Nephron progenitor cell (in vitro differentiated cells): Measurements from ENCODE around the gene LHX1.

Experiments used
- DNase-seq: peaks from one replicate; pipeline ENCODE4 v3.0.0; 2021
- H3K27ac Mint-ChIP-seq: 2 replicates; pipeline ENCODE4 v1.8.0; 2021; ENCODE audit warnings: mild to moderate bottlenecking, moderate library complexity, mixed read lengths
- H3K27me3 Mint-ChIP-seq: 2 replicates; pipeline ENCODE4 v1.8.0; 2021; ENCODE audit warnings: mild to moderate bottlenecking, low read depth, mixed read lengths; ENCODE audit not compliant: poor library complexity
- H3K36me3 Mint-ChIP-seq: 2 replicates; pipeline ENCODE4 v1.8.0; 2021; ENCODE audit warnings: low read depth, mixed read lengths
- H3K4me1 Mint-ChIP-seq: 2 replicates; pipeline ENCODE4 v1.8.0; 2021; ENCODE audit warnings: mixed read lengths
- H3K4me3 Mint-ChIP-seq: 2 replicates; pipeline ENCODE4 v1.8.0; 2021; ENCODE audit warnings: mild to moderate bottlenecking, moderate library complexity, mixed read lengths
- H3K9me3 Mint-ChIP-seq: 2 replicates; pipeline ENCODE4 v1.8.0; 2021; ENCODE audit warnings: mild to moderate bottlenecking, moderate library complexity, mixed read lengths
- TF ChIP-seq, protein P1 (sequence below): fragments of 200-600 bp; sonication (generic); IDR thresholded peaks from 2 replicates; pipeline ENCODE4 v1.5.0; 2021; ENCODE audit warnings: antibody characterized with exemption

Gene LHX1

DNA sequence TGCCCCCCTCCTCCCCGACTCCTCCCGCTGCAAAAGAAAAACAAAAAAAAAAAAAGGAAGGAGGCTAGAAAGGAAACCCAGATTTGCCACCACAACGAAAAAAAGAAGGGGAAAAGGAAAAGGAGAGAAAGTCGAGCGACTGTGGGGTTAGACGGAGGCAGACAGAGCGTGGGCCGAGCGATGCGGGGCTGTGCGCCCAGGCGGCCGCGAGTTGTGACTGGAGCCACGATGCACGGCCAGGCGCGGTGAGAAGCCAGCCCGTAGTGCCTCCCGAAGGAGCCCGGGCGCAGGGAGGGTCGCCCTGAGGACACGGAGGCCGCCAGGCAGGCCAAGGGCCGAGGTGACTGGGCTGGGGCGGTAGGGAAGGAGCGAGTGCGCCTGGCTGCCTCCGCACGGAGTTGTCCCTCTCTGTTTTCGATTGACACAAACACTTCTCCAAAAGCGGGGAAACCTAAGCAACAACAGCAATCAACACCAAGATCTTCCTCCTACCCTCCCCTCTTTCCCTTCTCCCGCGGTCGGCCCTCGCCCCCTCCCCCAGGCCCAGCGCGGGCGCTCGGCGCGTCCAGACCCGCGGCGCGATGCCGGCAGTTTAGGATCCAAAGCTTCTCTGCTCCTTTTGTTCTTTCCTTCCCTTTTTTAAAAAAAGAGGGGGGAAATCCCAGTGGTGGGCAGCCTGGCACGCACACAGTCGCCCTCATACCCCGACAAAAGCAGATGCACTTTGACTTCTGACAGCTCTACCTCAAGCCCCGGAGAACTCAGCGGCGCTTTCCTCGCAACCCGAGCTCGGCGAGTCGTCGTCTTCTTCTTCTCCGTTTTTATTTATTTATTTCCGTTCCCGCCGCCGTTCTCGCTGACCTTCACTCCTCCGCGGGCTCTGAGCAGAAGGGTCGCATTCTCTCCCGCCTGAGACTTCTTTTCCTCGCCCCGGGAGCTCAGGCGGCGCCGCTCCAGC is at the start of gene LHX1:
Gene LHX1, plus strand, starts transcription at position 475 of the 958 bp plus-strand sequence. CDS start 723 bp downstream, outside the sequence.
- no peak for DNase-seq
- TF ChIP-seq, protein P1, sequence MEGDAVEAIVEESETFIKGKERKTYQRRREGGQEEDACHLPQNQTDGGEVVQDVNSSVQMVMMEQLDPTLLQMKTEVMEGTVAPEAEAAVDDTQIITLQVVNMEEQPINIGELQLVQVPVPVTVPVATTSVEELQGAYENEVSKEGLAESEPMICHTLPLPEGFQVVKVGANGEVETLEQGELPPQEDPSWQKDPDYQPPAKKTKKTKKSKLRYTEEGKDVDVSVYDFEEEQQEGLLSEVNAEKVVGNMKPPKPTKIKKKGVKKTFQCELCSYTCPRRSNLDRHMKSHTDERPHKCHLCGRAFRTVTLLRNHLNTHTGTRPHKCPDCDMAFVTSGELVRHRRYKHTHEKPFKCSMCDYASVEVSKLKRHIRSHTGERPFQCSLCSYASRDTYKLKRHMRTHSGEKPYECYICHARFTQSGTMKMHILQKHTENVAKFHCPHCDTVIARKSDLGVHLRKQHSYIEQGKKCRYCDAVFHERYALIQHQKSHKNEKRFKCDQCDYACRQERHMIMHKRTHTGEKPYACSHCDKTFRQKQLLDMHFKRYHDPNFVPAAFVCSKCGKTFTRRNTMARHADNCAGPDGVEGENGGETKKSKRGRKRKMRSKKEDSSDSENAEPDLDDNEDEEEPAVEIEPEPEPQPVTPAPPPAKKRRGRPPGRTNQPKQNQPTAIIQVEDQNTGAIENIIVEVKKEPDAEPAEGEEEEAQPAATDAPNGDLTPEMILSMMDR, result no peak
- H3K27me3 Mint-ChIP-seq, result peaks cover 100% of the 10 kb centered on the region
- no peaks in the 10 kb centered on the region for H3K9me3 Mint-ChIP-seq
- peaks cover 77% of the 10 kb centered on the region for H3K4me1 Mint-ChIP-seq
- no peak within 1 kb of the TSS for H3K27ac Mint-ChIP-seq
- H3K4me3 Mint-ChIP-seq, result peak within 1 kb of the TSS; percentile 90
- H3K36me3 Mint-ChIP-seq, result no peaks in the 10 kb centered on the region

DNA sequence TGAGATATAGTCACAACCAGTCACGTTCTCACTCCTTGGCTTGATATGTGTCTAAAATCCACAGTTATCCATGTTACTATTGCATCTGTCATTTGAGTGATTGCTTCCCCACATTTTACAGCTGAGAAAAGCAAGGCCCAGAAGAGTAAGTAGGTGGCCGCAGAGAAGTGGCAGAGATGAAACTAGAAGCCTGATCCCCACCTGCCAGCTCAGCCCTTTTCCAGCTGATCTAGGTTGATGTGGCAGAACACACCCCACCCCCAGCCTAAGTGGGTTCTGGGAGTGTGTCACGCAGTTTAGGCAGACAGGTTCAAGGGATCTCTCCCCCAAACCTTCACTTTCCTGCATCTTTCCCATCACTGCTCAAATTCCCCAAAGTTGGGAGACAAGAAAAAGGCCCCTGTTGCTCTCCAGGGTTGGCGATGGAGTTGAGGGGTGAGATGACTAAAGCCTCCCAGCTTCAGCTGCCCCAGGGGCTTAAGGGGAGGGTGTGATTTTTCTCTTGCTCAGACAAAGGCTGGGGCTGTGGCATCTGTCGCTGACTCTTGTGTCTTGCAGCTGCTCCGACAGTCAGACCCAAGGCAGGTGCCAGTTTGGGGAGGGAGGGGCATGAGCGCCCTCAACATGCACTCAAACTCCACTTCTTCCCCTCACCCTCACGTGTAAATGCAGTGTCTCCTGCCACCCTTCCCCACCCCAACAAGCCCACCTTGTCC is 48.9 kb upstream of the LHX1 start:
- no peaks in the 10 kb centered on the region for H3K9me3 Mint-ChIP-seq
- H3K4me3 Mint-ChIP-seq, result no peak overlapping the region
- no peaks in the 10 kb centered on the region for H3K36me3 Mint-ChIP-seq
- peaks cover 45% of the 10 kb centered on the region for H3K4me1 Mint-ChIP-seq
- TF ChIP-seq, protein P1, result no peak
- DNase-seq, result no peak
- no peak overlapping the region for H3K27ac Mint-ChIP-seq
- H3K27me3 Mint-ChIP-seq, result peaks cover 54% of the 10 kb centered on the region

DNA sequence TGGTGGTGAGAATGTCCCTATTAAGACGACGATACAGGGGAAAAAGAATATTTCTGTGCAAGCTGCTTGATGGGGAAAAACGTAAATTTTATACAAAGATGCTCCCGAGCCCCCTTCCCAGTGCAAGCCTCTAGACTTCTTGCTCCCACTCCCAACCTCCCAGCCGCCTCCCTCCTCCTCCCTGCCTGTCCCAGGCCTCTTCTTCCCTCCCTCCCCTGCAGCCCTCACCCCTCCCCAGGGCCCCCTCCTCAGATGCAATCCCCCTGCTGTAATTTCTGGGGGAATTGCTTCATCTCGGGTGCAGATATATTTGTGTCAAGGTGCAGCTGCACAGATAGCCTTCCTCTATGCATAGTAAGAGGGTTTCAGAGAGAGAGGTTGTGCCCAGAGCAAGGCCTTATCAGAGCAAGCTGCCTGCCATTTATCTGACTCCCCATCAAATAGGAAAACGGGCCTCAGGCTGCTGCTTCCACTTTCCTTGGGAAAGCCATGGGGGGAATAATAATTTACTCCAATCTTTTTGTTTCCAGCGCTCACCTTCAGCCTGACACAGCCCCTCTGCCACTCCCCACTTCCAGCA is 47.4 kb upstream of the LHX1 start:
- Mint-ChIP-seq H3K36me3 (no peaks in the 10 kb centered on the region), H3K4me1 (peaks cover 48% of the 10 kb centered on the region), H3K4me3 (no peak overlapping the region), H3K27ac (no peak overlapping the region), H3K9me3 (no peaks in the 10 kb centered on the region), H3K27me3 (peaks cover 58% of the 10 kb centered on the region)
- TF ChIP-seq, protein P1, result no peak
- no peak for DNase-seq

DNA sequence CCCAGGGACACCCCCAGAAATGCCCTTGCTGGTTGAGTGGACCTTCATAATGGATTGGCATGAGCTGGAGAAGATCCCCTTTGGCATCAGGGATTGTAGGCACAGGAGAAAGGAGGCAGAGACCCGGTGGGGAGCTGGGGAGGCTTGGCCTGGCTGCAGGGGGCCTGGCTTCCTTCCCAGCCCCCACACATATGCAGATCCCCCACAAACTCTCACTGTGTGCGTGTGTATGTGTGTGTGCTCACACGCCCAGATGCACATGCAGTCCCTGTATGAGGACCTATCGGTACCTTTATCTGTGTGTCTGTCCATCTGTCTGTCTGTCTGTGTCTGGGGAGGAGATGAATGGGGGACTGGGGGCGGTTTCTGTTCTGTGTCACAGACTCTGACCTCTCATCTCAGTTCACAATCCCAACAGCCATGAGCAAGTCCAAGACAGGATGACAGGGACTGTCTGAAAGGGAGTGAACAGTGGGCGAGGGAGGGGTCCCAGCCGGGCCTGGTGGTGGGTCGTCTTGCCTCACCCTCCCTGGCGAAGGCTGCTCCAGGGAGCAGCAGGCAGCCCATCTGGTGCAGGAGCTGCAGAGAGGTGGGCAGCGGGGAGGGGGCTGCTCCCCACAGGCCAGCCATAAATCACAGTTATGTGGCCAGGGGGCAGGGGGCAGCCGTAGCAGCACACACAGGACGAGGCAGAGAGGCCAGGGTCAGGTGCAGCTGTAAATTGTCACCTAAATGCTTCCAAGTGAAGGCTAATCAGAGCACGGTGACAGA is 46.7 kb upstream of the LHX1 start:
- Mint-ChIP-seq H3K27me3 (peaks cover 58% of the 10 kb centered on the region), H3K4me3 (no peak overlapping the region), H3K27ac (no peak overlapping the region), H3K36me3 (no peaks in the 10 kb centered on the region), H3K9me3 (no peaks in the 10 kb centered on the region), H3K4me1 (peaks cover 47% of the 10 kb centered on the region)
- TF ChIP-seq, protein P1, result no peak
- DNase-seq, result peak; percentile 68

DNA sequence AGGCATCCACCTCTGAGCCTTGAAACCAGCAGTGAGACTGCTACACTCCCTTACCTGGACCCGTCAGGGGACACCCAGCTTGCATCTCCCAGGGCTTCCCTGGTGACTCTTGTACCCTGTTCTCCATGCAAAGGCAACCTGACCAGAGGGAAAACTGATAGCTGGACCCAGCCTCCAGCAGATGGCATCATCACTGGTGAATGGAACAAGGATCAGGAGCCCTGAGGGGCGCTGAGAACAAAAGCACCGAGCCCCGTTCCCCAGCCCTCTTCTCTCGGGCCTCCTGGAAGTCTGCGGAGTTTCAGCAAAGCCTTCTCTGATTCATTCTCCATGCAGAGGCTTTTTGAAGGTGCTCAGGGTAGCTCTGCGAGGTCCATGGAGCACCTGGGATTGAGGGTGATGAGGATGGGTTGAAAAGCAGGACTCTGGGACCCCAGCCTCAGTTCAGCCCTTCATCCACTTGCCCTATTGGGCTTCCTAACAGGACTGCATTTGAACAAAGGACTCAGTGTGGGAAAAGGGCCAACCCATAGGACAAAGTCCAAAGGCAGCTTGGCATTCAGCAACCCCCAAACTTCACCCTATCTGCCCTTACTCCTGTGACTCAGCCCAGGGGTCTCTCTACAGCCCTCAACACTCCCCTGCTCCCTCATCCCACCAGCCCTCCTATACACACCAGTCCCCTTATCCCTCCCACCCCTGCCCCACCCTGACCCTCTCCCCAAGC is 45.0 kb upstream of the LHX1 start:
- H3K27ac Mint-ChIP-seq, result no peak overlapping the region
- TF ChIP-seq, protein P1, result no peak

More for the DNA sequence above, 45.0 kb upstream of the LHX1 start:
- Mint-ChIP-seq H3K27me3 (peaks cover 58% of the 10 kb centered on the region), H3K4me1 (peaks cover 47% of the 10 kb centered on the region), H3K36me3 (no peaks in the 10 kb centered on the region), H3K9me3 (no peaks in the 10 kb centered on the region), H3K4me3 (no peak overlapping the region)
- no peak for DNase-seq
